ENCODE measurements around the gene ADH1C. TPM values are rescaled to one million over a fixed set of nuclear protein-coding genes. Genes with fewer than 3 reads are reported as not detected.

Gene ADH1C
- total RNA-seq, 1 donor from 2014 or later = not detected

- TF ChIP-seq, protein P1, sequence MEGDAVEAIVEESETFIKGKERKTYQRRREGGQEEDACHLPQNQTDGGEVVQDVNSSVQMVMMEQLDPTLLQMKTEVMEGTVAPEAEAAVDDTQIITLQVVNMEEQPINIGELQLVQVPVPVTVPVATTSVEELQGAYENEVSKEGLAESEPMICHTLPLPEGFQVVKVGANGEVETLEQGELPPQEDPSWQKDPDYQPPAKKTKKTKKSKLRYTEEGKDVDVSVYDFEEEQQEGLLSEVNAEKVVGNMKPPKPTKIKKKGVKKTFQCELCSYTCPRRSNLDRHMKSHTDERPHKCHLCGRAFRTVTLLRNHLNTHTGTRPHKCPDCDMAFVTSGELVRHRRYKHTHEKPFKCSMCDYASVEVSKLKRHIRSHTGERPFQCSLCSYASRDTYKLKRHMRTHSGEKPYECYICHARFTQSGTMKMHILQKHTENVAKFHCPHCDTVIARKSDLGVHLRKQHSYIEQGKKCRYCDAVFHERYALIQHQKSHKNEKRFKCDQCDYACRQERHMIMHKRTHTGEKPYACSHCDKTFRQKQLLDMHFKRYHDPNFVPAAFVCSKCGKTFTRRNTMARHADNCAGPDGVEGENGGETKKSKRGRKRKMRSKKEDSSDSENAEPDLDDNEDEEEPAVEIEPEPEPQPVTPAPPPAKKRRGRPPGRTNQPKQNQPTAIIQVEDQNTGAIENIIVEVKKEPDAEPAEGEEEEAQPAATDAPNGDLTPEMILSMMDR (IDR thresholded peaks at IDR 0.05) = no peak
- ChIA-PET CTCF (no interaction called here), POLR2A (no interaction called here)
- no peaks in the 10 kb centered on the region for H3K4me1 Mint-ChIP-seq
- H3K27ac Mint-ChIP-seq = no peak overlapping the region
- no peak overlapping the region for H3K4me3 Mint-ChIP-seq
- H3K36me3 Mint-ChIP-seq (ENCODE audit: low read depth) = no peaks in the 10 kb centered on the region
- no peak for DNase-seq
- no peaks in the 10 kb centered on the region for H3K27me3 Mint-ChIP-seq
- intact Hi-C loops (cut with micrococcal nuclease) = no loop called here
- no peak for ATAC-seq (ENCODE audit: low read depth)
- peaks cover 15% of the 10 kb centered on the region for H3K9me3 Mint-ChIP-seq
Observed at GRCh38 chr4:99301376-99302164, 51.0 kb downstream of the ADH1C start.

GRCh38 chr4:99300934-99301333 is 51.6 kb downstream of the ADH1C start:
- no peak overlapping the region for H3K27ac Mint-ChIP-seq
- no peak for ATAC-seq (ENCODE audit: low read depth)
- no peaks in the 10 kb centered on the region for H3K4me1 Mint-ChIP-seq

GRCh38 chr4:99293357-99293756 is 59.2 kb downstream of the ADH1C start:
- Mint-ChIP-seq H3K27ac (no peak overlapping the region), H3K27me3 (no peaks in the 10 kb centered on the region), H3K4me1 (no peaks in the 10 kb centered on the region), H3K9me3 (peaks cover 18% of the 10 kb centered on the region), H3K36me3 (ENCODE audit: low read depth) (no peaks in the 10 kb centered on the region), H3K4me3 (no peak overlapping the region)
- POLR2A ChIA-PET = no interaction called here
- ATAC-seq (ENCODE audit: low read depth) (no peak), DNase-seq (no peak)
- TF ChIP-seq, protein P1 (IDR thresholded peaks at IDR 0.05) = no peak
- intact Hi-C loops (cut with micrococcal nuclease) = no loop called here
- CTCF ChIA-PET = no interaction called here

More at GRCh38 chr4:99300934-99301333, 51.6 kb downstream of the ADH1C start:
- CTCF ChIA-PET = no interaction called here
- DNase-seq = no peak
- Mint-ChIP-seq H3K4me3 (no peak overlapping the region), H3K36me3 (ENCODE audit: low read depth) (no peaks in the 10 kb centered on the region), H3K9me3 (peaks cover 19% of the 10 kb centered on the region), H3K27me3 (no peaks in the 10 kb centered on the region)
- TF ChIP-seq, protein P1 (IDR thresholded peaks at IDR 0.05) = no peak
- POLR2A ChIA-PET = no interaction called here
- intact Hi-C loops (cut with micrococcal nuclease) = no loop called here

DNA sequence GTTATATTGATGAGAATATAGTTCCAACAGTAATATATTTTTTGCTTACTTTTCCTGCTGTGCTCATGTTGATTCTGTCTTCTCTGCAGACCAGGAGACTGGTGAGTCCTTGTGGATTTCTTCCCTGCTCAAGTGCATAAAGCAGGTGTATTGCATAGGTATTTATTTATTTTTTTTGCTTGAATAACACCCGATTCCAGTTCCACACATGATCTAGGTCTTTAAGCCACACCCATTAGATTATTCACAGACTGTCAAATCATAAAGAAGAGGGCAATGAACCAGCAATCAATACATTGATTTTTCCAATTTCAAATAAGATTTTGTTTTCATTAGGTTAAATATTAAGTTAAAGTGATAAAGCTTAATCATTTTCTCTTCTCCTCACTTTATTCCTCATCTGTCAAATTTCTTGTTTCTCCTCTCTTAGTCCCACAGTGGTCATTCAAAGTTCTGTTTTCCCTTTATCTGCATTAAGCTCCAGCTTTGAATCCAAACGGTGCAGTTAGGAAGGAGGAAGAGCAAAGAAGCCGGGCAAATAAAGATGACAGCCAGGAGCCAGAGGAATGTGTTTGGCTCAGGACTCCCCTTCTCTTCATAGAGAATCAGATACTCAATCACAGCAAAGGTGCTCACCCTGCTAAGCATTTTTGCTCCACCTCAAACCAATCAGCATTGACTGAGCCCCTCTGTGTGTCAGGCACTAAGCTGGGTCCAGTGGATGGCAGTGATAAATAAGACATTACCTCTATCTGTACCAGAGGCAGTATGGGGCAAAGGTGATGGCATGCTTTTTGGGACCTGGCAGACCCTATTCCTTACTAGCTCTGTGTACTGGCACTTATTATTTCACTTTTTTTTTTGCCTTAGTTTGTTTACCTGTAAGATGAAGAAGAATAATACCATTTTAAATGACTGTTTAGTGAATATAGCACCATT is 61.4 kb downstream of the ADH1C start, which contains the start of gene ADH1A:
TSS of gene ADH1A (minus strand) at position 138 of the 939 bp plus-strand sequence. CDS start at position 67, 71 bp downstream.
- H3K9me3 Mint-ChIP-seq = peaks cover 9% of the 10 kb centered on the region
- no peak for ATAC-seq (ENCODE audit: low read depth)
- no peak within 1 kb of the TSS for H3K27ac Mint-ChIP-seq
- no peaks in the 10 kb centered on the region for H3K36me3 Mint-ChIP-seq (ENCODE audit: low read depth)
- TF ChIP-seq, protein P1 (IDR thresholded peaks at IDR 0.05) = no peak
- POLR2A ChIA-PET = no interaction called here
- intact Hi-C loops (cut with micrococcal nuclease) = no loop called here
- no peaks in the 10 kb centered on the region for H3K4me1 Mint-ChIP-seq
- DNase-seq = no peak
- CTCF ChIA-PET = no interaction called here
- H3K4me3 Mint-ChIP-seq = no peak within 1 kb of the TSS
- H3K27me3 Mint-ChIP-seq = no peaks in the 10 kb centered on the region

Other genes with a start within 250 kb of the ADH1C start
- gene ADH4, start 208.4 kb downstream of the ADH1C start, total RNA-seq = not detected in 2 replicates
- not detected in 2 replicates for gene ADH6, start 133.5 kb downstream of the ADH1C start, total RNA-seq
- gene ADH1A, start 61.8 kb downstream of the ADH1C start, total RNA-seq = not detected in 2 replicates
- not detected in 2 replicates for gene ADH1B, start 31.3 kb downstream of the ADH1C start, total RNA-seq
- gene ADH7, start 82.6 kb upstream of the ADH1C start, total RNA-seq = not detected in 2 replicates
- not detected in 2 replicates for gene C4orf17, start 158.3 kb upstream of the ADH1C start, total RNA-seq
- gene TRMT10A, start 211.3 kb upstream of the ADH1C start, total RNA-seq = 4.9 and 10.2 TPM in 2 replicates
- gene MTTP, start 222.1 kb upstream of the ADH1C start, total RNA-seq = 0.27 TPM in 1 of 2 replicates, not detected in the other

Measured in activated B cell treated with CpG ODN at 0.5 μM for 24 hours (primary cell).